HG03159 (cell line): ENCODE measurements around the gene RGCC.

ENCODE experiments used
- ATAC-seq: cut with Tn5 transposase; IDR thresholded peaks from one replicate; pipeline ENCODE4 v1.9.1; 2021; ENCODE audit warnings: mild to moderate bottlenecking, moderate library complexity; ENCODE audit not compliant: unreplicated experiment

RGCC gene

GRCh38 chr13:41514853-41515395, 57.6 kb downstream of the RGCC start:
- ATAC-seq = no peak

DNA sequence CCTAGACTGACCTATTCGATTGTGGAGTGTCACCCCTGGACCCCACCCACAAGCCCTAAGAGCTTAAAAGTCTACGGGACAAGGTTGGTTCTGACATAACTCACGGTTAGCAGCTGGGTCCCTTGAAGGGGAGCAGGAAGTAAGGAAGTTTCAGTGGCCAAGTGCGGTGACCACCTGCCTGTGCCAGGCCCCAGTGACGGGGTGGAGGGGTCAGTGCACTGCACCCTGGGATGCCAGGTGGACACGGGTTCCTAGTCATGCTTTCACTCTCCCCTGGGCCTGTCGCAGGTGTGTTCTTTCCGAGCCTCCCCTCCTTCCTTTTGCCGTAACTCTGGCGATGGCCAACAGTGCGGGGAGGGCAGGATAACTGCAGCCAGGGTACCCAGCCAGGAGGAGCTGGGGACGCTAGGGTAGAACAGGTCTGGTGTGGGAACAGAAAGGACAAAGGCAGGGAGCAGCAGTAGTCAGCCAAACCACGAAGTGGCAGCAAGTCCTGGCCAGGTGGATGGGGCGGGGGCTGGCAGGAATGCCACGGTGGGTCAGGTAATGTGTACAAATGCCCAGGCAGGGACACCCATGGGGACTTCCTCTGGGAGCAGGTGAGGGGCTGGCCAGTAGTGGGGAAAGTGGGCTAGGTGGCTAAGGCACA, 58.3 kb downstream of the RGCC start:
- no peak for ATAC-seq

GRCh38 chr13:41516166-41516565, 58.8 kb downstream of the RGCC start:
- no peak for ATAC-seq

- ATAC-seq = no peak
These were observed 59.4 kb downstream of the RGCC start for GRCh38 chr13:41516760-41517159.

DNA sequence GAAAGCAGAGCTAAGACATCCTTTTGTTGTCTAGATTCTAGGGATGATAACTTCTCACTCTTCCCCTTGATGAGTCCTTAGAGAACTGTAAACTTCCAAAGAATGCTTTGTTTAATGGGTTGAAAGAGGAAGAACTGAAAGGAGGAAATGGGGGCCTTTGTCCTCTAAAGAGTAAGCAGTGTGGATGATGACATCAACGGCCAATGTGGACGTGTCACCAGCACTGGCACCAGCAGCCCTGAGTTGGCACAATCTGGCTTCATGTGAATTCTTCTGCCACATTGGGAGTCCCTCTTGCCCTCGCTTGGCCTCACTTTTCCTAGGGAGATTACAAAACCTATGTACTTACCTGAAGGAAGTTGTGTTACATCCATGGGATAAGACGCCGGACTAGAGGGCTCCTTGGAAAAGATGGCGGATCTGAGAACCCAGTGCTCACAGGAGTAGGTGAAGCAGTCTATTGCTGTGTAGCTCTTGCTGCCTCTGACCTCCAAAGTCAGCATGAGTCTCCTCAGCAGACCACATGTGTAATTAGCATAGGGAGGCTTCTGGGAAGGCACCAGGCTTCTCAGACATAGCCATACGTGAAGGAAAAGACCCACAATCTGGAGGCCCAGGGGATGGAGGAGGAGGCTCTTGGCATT, 62.8 kb downstream of the RGCC start:
- no peak for ATAC-seq
